ENCODE results near the gene TCIRG1.

DNA sequence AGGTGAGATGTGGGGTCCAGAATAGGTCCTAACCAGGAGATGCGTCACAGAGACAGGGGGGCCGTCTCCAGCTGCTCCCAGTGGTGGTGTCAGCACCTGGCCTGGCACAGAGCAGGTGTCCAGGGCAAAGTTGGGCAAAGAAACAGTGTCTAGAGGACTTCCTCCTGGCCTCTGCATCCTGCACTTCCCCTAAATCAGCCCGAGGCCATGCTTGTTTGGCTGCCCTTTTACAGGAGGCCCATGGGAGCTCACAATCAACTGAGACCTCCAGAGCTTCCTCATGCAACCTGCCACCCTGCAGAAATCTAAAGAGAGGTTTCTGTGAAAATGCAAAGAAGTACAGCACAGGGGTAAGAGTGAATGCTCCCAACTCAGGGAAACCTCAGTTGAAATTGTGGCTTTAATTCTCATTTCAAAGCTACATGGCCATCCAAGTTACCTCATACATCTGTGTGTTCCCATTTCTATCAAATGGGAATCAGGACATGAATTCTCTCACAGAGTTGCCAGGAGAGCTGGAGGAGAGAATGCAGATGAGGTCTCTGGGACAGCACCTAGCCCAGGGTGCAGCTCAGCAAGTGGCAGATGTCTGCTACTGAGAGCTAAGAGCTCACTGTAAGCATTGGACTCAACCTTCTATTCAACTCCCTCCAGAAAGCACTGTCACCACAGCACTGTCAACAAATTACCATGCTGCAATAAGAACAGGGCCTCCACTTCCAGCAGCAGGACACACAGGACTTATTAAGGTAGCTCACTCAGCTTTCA lies 32.6 kb downstream of the TCIRG1 start:
- no peak for TF ChIP-seq TAF1 (IDR thresholded peaks at IDR 0.05; ENCODE audit: low read depth, low read length)
- no peak for TF ChIP-seq POLR2A (IDR thresholded peaks at IDR 0.05; ENCODE audit: low read depth, low read length)
- no peak for TF ChIP-seq POLR2AphosphoS5 (IDR thresholded peaks at IDR 0.05; ENCODE audit: low read depth, low read length)

Data from GM12891 (cell line).